Neuron (in vitro differentiated cells): ENCODE measurements around the gene GRIN2D.

ENCODE experiments used
- H2AFZ ChIP-seq: one replicate; pipeline ENCODE4 v1.6.1; 2013; ENCODE audit warnings: low read depth, mild to moderate bottlenecking, inconsistent platforms, low read length, moderate library complexity
- H3K27me3 ChIP-seq: one replicate; pipeline ENCODE4 v1.6.1; 2013; ENCODE audit warnings: low read length; ENCODE audit not compliant: insufficient read depth
- H3K36me3 ChIP-seq: one replicate; pipeline ENCODE4 v1.6.1; 2013; ENCODE audit warnings: low read length; ENCODE audit not compliant: insufficient read depth
- H3K4me1 ChIP-seq: one replicate; pipeline ENCODE4 v1.6.1; 2013; ENCODE audit warnings: low read length; ENCODE audit not compliant: insufficient read depth
- H3K4me3 ChIP-seq: 2 replicates; pipeline ENCODE4 v1.5.1; 2013; ENCODE audit warnings: mild to moderate bottlenecking, low read length, moderate library complexity
- H3K9me3 ChIP-seq: one replicate; pipeline ENCODE4 v1.6.1; 2013; ENCODE audit warnings: low read length

GRIN2D gene

DNA sequence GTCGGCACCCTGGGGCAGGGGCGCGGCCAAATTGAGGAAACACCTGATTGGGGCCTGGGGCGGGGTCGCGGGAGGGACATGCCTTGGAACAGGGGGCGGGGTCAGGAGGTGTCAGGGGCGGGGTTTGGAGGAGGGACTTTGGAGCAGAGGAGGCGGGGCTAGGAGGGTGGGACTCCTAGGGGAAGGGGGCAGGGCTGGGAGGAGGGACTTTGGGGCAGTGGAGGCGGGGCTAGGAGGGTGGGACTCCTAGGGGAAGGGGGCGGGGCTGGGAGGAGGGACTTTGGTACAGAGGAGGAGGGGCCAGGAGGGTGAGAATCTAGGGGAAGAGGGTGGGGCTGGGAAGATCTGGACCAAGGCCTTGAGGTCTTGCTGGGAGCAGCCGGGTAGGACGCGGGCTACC lies 21.9 kb downstream of the GRIN2D start:
- H3K9me3 ChIP-seq: peaks cover 2% of the 10 kb centered on the region
- H2AFZ ChIP-seq: no peak overlapping the region
- no peak overlapping the region for H3K4me3 ChIP-seq
- H3K27me3 ChIP-seq: peaks cover 14% of the 10 kb centered on the region
- H3K36me3 ChIP-seq: no peaks in the 10 kb centered on the region
- peaks cover 8% of the 10 kb centered on the region for H3K4me1 ChIP-seq

DNA sequence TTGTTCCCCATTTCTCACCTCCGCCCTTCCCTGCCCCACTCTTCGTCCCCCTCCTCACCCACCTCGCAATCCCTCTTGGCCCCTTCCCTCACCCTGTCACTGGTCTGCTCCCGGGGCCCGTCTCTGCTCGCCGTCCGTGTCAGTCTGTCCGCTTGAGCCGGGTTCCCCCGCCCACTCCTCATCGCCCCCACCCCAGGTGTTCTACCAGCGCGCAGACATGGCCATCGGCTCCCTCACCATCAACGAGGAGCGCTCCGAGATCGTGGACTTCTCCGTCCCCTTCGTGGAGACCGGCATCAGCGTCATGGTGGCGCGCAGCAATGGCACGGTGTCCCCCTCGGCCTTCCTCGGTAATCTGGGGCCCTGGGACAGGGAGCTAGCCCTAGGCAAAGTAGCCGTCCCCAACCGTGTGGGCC lies 22.3 kb downstream of the GRIN2D start:
- Histone ChIP-seq H3K4me3 (no peak overlapping the region), H3K27me3 (peaks cover 14% of the 10 kb centered on the region), H2AFZ (no peak overlapping the region), H3K9me3 (peaks cover 2% of the 10 kb centered on the region), H3K4me1 (peaks cover 8% of the 10 kb centered on the region), H3K36me3 (no peaks in the 10 kb centered on the region)

- H3K9me3 ChIP-seq: peaks cover 2% of the 10 kb centered on the region
- H3K27me3 ChIP-seq: peaks cover 14% of the 10 kb centered on the region
- no peaks in the 10 kb centered on the region for H3K36me3 ChIP-seq
- no peak overlapping the region for H3K4me3 ChIP-seq
- H3K4me1 ChIP-seq: peaks cover 8% of the 10 kb centered on the region
- no peak overlapping the region for H2AFZ ChIP-seq
Measured at GRCh38 chr19:48417421-48417820, 24.0 kb downstream of the GRIN2D start.

DNA sequence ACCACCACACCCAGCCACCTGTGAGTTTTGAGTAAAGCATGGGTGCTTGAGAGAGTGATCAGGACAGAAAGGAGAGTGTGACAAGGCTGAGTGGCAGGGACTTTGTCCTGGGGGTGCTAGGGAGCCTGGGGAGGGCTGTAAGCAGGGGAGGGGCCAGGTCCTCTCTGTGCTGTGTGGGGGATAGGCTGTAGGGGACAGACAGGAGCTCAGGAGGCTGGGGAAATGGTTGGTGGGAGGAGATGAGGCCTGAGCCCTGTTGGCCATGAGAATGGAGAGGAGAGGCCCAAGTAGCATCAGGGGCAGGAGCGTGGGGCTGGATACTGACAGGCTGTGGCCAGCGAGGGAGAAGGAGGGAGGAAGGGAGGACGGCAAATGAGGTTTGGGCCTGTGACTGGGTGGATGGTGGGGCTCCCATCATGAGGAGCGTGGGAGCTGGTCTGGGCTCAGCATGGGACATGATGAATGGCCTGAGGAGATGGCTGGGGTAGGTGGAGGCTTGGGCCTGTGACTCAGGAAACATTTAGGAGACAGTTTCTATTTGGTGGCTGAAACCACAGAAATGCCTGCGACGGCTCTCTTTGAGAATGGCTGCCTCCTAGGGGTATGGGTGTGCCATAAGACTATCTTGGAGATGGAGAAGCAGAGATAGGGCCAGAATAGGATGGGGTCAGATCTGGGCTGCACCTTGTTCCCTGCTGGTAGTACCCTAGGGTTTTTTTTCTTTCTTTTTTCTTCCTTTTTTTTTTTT lies 25.0 kb downstream of the GRIN2D start:
- Histone ChIP-seq H3K4me1 (peaks cover 8% of the 10 kb centered on the region), H2AFZ (no peak overlapping the region), H3K9me3 (peaks cover 2% of the 10 kb centered on the region), H3K4me3 (no peak overlapping the region), H3K27me3 (peaks cover 14% of the 10 kb centered on the region), H3K36me3 (no peaks in the 10 kb centered on the region)

- H3K4me3 ChIP-seq: no peak overlapping the region
- H3K9me3 ChIP-seq: peaks cover 2% of the 10 kb centered on the region
- H3K27me3 ChIP-seq: peaks cover 6% of the 10 kb centered on the region
- no peaks in the 10 kb centered on the region for H3K36me3 ChIP-seq
- H3K4me1 ChIP-seq: peaks cover 8% of the 10 kb centered on the region
- no peak overlapping the region for H2AFZ ChIP-seq
Measured at GRCh38 chr19:48419158-48419920, 25.9 kb downstream of the GRIN2D start.

- H3K4me1 ChIP-seq: peaks cover 13% of the 10 kb centered on the region
- no peak overlapping the region for H2AFZ ChIP-seq
- H3K9me3 ChIP-seq: no peaks in the 10 kb centered on the region
- H3K36me3 ChIP-seq: no peaks in the 10 kb centered on the region
- H3K4me3 ChIP-seq: no peak overlapping the region
- H3K27me3 ChIP-seq: no peaks in the 10 kb centered on the region
Measured at GRCh38 chr19:48421548-48421947, 28.1 kb downstream of the GRIN2D start.

DNA sequence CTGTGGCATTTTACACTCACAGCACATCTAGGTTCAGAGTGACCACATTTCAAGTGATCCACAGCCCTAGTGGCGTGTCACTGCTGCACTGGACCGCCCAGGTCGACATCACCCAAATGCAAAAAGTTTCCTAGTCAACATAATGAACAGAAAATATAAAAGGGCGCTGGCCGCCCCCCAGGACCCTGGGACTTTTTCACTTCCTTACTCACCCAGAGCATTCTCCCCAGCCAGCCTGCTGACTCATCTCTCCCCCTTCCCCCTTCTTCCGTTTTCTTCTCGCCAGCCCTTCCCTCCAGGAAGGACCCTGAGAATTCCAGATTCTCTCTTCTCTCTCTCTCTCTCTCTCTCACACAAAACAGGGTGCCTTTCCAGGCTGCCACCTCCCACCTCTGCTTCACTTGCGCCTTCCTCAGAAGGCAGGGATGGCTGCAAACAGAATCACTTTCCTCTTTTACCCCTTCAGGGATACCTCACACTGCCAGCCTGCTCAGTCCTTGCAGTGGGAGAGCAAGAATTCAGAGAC lies 31.3 kb downstream of the GRIN2D start:
- no peak overlapping the region for H2AFZ ChIP-seq
- no peaks in the 10 kb centered on the region for H3K36me3 ChIP-seq
- H3K4me1 ChIP-seq: peaks cover 5% of the 10 kb centered on the region
- H3K9me3 ChIP-seq: no peaks in the 10 kb centered on the region
- H3K27me3 ChIP-seq: no peaks in the 10 kb centered on the region
- H3K4me3 ChIP-seq: no peak overlapping the region

DNA sequence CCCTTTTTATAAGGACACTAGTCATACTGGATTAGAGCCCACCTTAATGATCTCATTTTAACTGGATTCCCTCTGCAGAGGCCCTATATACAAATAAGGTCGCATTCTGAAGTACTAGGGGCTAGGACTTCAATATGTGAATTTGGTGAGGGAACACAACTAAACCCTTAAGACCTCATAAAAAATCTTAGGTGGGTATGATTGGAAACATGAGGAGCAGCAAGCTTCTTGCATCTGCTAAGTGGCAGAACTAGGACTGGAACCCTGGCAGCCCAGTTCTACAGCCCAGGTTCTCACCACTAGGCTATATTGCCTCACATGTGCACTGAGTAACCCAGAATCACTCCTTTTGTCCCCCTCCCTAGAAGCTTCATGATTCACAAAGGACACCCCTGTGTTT lies 35.2 kb downstream of the GRIN2D start:
- peaks cover 3% of the 10 kb centered on the region for H3K9me3 ChIP-seq
- H3K36me3 ChIP-seq: no peaks in the 10 kb centered on the region
- H3K4me3 ChIP-seq: no peak overlapping the region
- no peaks in the 10 kb centered on the region for H3K27me3 ChIP-seq
- H3K4me1 ChIP-seq: peaks cover 5% of the 10 kb centered on the region
- no peak overlapping the region for H2AFZ ChIP-seq

- Histone ChIP-seq H3K9me3 (peaks cover 3% of the 10 kb centered on the region), H2AFZ (no peak overlapping the region), H3K4me1 (no peaks in the 10 kb centered on the region), H3K4me3 (no peak overlapping the region), H3K36me3 (no peaks in the 10 kb centered on the region), H3K27me3 (no peaks in the 10 kb centered on the region)
Measured at GRCh38 chr19:48433337-48433736, 39.9 kb downstream of the GRIN2D start.

- Histone ChIP-seq H3K27me3 (no peaks in the 10 kb centered on the region), H3K9me3 (no peaks in the 10 kb centered on the region), H2AFZ (no peak overlapping the region), H3K36me3 (no peaks in the 10 kb centered on the region), H3K4me3 (no peak overlapping the region), H3K4me1 (no peaks in the 10 kb centered on the region)
Measured at GRCh38 chr19:48436586-48436985, 43.1 kb downstream of the GRIN2D start.

DNA sequence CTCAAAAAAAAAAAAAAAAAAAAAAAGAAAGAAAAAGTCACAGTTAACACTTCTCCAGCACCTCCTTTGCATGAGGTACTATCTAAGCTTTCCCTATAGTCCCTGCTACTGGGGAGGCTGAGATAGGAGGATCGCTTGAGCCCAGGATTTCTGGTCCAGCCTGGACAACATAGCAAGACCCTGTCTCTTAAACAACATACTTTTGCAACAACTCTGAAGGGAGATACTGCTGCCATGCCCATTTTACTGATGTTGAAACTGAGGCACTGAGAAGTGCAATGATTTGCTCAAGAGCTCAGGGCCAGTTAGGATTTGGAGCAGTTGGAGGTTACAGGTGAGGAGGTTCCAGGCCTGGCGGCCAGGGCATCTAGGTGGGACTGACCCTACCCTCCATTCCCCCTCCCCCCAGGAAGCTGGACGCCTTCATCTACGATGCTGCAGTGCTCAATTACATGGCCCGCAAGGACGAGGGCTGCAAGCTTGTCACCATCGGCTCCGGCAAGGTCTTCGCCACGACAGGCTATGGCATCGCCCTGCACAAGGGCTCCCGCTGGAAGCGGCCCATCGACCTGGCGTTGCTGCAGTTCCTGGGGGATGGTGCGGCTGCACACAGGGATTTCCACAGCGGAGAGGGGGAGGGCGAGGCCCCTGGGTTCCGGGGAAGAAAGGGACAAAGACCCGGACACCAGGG lies 48.0 kb downstream of the GRIN2D start:
- H3K36me3 ChIP-seq: no peaks in the 10 kb centered on the region

DNA sequence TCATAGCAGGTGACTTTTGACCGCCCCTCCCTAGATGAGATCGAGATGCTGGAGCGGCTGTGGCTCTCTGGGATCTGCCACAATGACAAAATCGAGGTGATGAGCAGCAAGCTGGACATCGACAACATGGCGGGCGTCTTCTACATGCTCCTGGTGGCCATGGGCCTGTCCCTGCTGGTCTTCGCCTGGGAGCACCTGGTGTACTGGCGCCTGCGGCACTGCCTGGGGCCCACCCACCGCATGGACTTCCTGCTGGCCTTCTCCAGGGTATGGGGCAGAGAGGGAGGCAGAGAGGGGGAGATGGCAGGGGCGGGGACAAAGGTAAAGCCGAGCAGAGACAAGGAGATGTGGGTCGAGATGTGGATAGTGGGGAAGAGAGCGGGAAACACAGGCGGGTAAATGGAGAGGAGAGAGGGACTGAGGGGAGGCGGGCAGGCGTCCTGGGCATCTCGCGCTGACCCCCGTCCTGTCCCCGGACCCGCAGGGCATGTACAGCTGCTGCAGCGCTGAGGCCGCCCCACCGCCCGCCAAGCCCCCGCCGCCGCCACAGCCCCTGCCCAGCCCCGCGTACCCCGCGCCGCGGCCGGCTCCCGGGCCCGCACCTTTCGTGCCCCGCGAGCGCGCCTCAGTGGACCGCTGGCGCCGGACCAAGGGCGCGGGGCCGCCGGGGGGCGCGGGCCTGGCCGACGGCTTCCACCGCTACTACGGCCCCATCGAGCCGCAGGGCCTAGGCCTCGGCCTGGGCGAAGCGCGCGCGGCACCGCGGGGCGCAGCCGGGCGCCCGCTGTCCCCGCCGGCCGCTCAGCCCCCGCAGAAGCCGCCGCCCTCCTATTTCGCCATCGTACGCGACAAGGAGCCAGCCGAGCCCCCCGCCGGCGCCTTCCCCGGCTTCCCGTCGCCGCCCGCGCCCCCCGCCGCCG lies 48.9 kb downstream of the GRIN2D start:
- H3K4me3 ChIP-seq: no peak overlapping the region
- peaks cover under 1% of the 10 kb centered on the region for H3K36me3 ChIP-seq
- H3K9me3 ChIP-seq: no peaks in the 10 kb centered on the region
- peaks cover 16% of the 10 kb centered on the region for H3K4me1 ChIP-seq
- H3K27me3 ChIP-seq: no peaks in the 10 kb centered on the region
- H2AFZ ChIP-seq: no peak overlapping the region

More for the DNA sequence above, 48.0 kb downstream of the GRIN2D start:
- Histone ChIP-seq H2AFZ (no peak overlapping the region), H3K4me1 (peaks cover 14% of the 10 kb centered on the region), H3K4me3 (no peak overlapping the region), H3K27me3 (no peaks in the 10 kb centered on the region), H3K9me3 (no peaks in the 10 kb centered on the region)
